Loucy (cell line): ENCODE results near the gene CPOX.

Experiments used
- H2AFZ ChIP-seq: fragments of 200-600 bp; sonication (generic); 2 replicates; pipeline ENCODE4 v1.6.0; 2016; ENCODE audit warnings: antibody characterized with exemption, mild to moderate bottlenecking, low read length, moderate library complexity
- H3F3A ChIP-seq: fragments of 200-600 bp; 2 replicates; pipeline ENCODE4 v1.6.0; 2016; ENCODE audit warnings: antibody characterized with exemption, low read depth, mild to moderate bottlenecking
- H3K27me3 ChIP-seq: fragments of 200-600 bp; sonication (generic); 2 replicates; pipeline ENCODE4 v1.6.1; 2014; ENCODE audit warnings: low read length, mild to moderate bottlenecking; ENCODE audit not compliant: insufficient read depth, poor library complexity, severe bottlenecking
- H3K36me3 ChIP-seq: fragments of 200-600 bp; sonication (generic); 2 replicates; pipeline ENCODE4 v1.6.1; 2016; ENCODE audit warnings: low read length; ENCODE audit not compliant: insufficient read depth
- H3K4me1 ChIP-seq: fragments of 200-600 bp; sonication (generic); 2 replicates; pipeline ENCODE4 v1.5.1; 2014; ENCODE audit warnings: low read length, mild to moderate bottlenecking; ENCODE audit not compliant: insufficient read depth, poor library complexity, severe bottlenecking
- H3K4me2 ChIP-seq: fragments of 200-600 bp; sonication (generic); 2 replicates; pipeline ENCODE4 v1.6.0; 2014; ENCODE audit warnings: antibody characterized with exemption, low read length, low read depth, mild to moderate bottlenecking; ENCODE audit not compliant: poor library complexity, severe bottlenecking
- H3K4me3 ChIP-seq: fragments of 200-600 bp; sonication (generic); 2 replicates; pipeline ENCODE4 v1.5.1; 2014; ENCODE audit warnings: low read length, mild to moderate bottlenecking, mixed read lengths; ENCODE audit not compliant: poor library complexity, severe bottlenecking
- H3K79me2 ChIP-seq: fragments of 200-600 bp; sonication (generic); 2 replicates; pipeline ENCODE4 v1.6.1; 2014; ENCODE audit warnings: low read length; ENCODE audit not compliant: insufficient read depth
- H3K9ac ChIP-seq: fragments of 200-600 bp; sonication (generic); 2 replicates; pipeline ENCODE4 v1.6.0; 2014; ENCODE audit warnings: mild to moderate bottlenecking, low read depth, low read length, moderate library complexity; ENCODE audit not compliant: poor library complexity, severe bottlenecking
- H3K9me2 ChIP-seq: fragments of 200-600 bp; sonication (generic); replicated peaks from 2 replicates; pipeline ENCODE4 v1.6.1; 2016; ENCODE audit warnings: low read depth, low read length, mixed read lengths
- H3K9me3 ChIP-seq: fragments of 200-600 bp; sonication (generic); 2 replicates; pipeline ENCODE4 v1.6.1; 2014; ENCODE audit warnings: mild to moderate bottlenecking, antibody characterized with exemption, low read length, low read depth; ENCODE audit not compliant: insufficient read depth
- H4K20me1 ChIP-seq: fragments of 200-600 bp; sonication (generic); 2 replicates; pipeline ENCODE4 v1.6.0; 2014; ENCODE audit warnings: antibody characterized with exemption, low read length, mild to moderate bottlenecking; ENCODE audit not compliant: insufficient read depth, poor library complexity, severe bottlenecking
- EZH2phosphoT487 ChIP-seq: fragments of 200-600 bp; IDR thresholded peaks from 2 replicates; pipeline ENCODE4 v1.6.1; 2018; ENCODE audit warnings: antibody characterized with exemption, mild to moderate bottlenecking, moderate library complexity, borderline replicate concordance
- TF ChIP-seq, protein P1 (sequence below): fragments of 200-600 bp; sonication (generic); conservative IDR thresholded peaks from 2 replicates; pipeline ENCODE4 v1.5.1; 2014; ENCODE audit warnings: mild to moderate bottlenecking, antibody characterized with exemption, low read length

CPOX gene

DNA sequence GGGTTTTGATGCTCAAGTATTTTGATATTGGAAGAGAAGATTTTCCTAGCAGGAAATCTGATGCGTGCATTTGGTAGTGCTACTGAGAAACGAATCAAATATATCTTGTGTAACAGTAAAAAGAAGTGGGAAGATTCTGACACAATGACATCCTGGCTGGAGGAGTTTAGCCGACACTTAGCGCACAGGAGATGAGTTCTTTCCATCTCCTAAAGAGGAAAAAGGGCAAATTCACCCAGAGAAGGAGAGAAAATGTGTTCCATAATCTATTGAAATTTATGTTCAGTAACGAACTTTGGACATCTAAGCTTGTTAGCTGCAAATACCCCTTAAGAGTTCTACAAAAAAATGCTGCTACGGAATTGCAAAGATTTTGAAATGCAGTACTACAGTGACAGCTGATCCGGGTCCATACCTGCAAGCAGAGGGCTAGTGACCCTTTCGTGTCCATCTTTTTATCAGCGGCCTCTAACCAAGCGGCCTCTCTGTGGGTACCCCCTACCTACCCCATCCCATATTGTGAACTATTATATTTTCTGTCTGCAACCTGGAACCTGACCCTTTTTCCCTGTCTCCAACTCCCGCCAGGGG lies 971 bp downstream of the CPOX start:
- Histone ChIP-seq H3K79me2 (peaks cover 20% of the 10 kb centered on the region), H3K27me3 (no peaks in the 10 kb centered on the region), H3K4me3 (peak overlapping the region; percentile 79), H3K9me2 (no peaks in the 10 kb centered on the region), H3K36me3 (0 out of 2 replicates have a peak, but pooled peaks cover 3% of the 10 kb centered on the region), H2AFZ (peak overlapping the region; percentile 99; the same call in 1 of the 2 replicates), H3F3A (no peaks in the 10 kb centered on the region), H4K20me1 (peaks cover 21% of the 10 kb centered on the region), H3K9ac (peak overlapping the region; percentile 79), H3K4me1 (peaks cover 10% of the 10 kb centered on the region), H3K9me3 (no peaks in the 10 kb centered on the region), H3K4me2 (peak overlapping the region; percentile 94)
- TF ChIP-seq EZH2phosphoT487: no peak

DNA sequence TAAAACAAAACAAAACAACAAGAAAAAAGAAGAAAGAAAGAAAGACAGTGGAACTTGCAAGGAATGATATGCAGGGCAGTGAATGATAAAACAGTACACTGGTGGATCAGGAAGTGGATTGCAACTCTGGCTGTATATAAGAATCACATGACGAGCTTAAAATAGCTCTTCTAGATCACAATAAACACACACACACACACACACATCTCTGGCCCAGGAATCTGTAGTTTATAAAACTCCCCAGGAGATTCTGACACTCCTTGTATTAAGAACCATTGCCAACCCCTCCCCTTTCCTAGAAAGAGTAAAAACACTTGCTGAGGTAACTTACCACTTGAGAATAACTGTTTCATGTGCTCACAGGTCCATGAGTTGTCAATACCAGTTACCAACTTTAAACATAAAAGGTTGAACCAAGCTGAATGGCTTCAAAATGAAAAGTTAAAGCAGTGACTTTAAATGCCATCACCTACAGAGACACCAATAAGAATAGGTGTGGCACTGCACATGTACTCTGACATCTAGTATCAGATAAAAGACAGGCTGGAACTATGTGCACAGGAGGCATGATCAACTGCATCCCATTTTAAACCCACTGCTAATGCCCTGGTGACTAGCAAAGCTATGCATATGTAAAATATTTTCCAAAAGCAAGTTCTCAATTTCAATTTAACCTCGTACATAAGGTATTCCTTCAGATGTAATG lies 3.9 kb downstream of the CPOX start:
- H3K79me2 ChIP-seq: peaks cover 20% of the 10 kb centered on the region
- H3K4me3 ChIP-seq: no peak overlapping the region
- H3K9ac ChIP-seq: no peak overlapping the region
- H3K36me3 ChIP-seq: 0 out of 2 replicates have a peak, but pooled peaks cover 3% of the 10 kb centered on the region
- H3K9me3 ChIP-seq: no peaks in the 10 kb centered on the region
- peaks cover 18% of the 10 kb centered on the region for H3K4me1 ChIP-seq
- H3K27me3 ChIP-seq: no peaks in the 10 kb centered on the region
- peaks cover 21% of the 10 kb centered on the region for H4K20me1 ChIP-seq
- TF ChIP-seq, protein P1, sequence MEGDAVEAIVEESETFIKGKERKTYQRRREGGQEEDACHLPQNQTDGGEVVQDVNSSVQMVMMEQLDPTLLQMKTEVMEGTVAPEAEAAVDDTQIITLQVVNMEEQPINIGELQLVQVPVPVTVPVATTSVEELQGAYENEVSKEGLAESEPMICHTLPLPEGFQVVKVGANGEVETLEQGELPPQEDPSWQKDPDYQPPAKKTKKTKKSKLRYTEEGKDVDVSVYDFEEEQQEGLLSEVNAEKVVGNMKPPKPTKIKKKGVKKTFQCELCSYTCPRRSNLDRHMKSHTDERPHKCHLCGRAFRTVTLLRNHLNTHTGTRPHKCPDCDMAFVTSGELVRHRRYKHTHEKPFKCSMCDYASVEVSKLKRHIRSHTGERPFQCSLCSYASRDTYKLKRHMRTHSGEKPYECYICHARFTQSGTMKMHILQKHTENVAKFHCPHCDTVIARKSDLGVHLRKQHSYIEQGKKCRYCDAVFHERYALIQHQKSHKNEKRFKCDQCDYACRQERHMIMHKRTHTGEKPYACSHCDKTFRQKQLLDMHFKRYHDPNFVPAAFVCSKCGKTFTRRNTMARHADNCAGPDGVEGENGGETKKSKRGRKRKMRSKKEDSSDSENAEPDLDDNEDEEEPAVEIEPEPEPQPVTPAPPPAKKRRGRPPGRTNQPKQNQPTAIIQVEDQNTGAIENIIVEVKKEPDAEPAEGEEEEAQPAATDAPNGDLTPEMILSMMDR: no peak
- no peak for TF ChIP-seq EZH2phosphoT487
- H3K9me2 ChIP-seq: no peaks in the 10 kb centered on the region
- no peak overlapping the region for H2AFZ ChIP-seq
- H3K4me2 ChIP-seq: peak overlapping the region; percentile 11
- no peaks in the 10 kb centered on the region for H3F3A ChIP-seq

DNA sequence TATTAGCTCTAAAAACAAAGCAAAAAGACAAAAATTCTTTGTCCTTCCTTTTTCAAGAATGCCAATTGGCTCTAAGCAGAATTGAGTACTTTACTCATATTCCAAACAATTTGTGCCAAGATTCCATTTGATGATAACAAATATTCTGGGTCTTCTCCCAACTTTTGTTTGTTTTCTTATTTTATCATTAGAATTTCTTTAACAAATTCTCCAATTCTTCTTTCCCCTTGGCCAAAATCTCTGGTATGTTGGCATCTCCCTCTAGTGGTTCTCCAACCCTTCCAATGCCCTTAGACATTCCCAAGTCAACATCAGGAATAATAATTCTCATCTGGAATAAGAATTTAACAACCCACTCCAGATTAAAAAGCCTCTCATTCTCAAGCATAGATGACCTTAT lies 5.3 kb downstream of the CPOX start:
- H3K4me1 ChIP-seq: peaks cover 30% of the 10 kb centered on the region
- H3K4me2 ChIP-seq: no peak overlapping the region
- H3K36me3 ChIP-seq: 0 out of 2 replicates have a peak, but pooled peaks cover 3% of the 10 kb centered on the region
- peaks cover 16% of the 10 kb centered on the region for H3K79me2 ChIP-seq
- H3K9ac ChIP-seq: no peak overlapping the region
- H3K27me3 ChIP-seq: no peaks in the 10 kb centered on the region
- H3F3A ChIP-seq: no peaks in the 10 kb centered on the region
- TF ChIP-seq, protein P1: no peak; the same call in 1 of the 2 replicates
- no peak for TF ChIP-seq EZH2phosphoT487
- no peak overlapping the region for H2AFZ ChIP-seq
- H3K9me2 ChIP-seq: no peaks in the 10 kb centered on the region
- H3K4me3 ChIP-seq: no peak overlapping the region
- H4K20me1 ChIP-seq: peaks cover 21% of the 10 kb centered on the region
- H3K9me3 ChIP-seq: no peaks in the 10 kb centered on the region
